Gastroesophageal sphincter (tissue), 4 donors: ENCODE results near the gene NDUFA6. TPM values are rescaled to one million over a fixed set of nuclear protein-coding genes. Genes with fewer than 3 reads are reported as not detected.
"Not testable (repeated sequence)": the region's sequence is repeated elsewhere in the genome, so short reads cannot be mapped to it uniquely, and the experiment has no call there.

ENCODE experiments used
- ATAC-seq: fragments of 150-250 bp; one replicate; pipeline ENCODE4 v1.9.1; 2016; ENCODE audit warnings: mild to moderate bottlenecking, moderate library complexity
- H3K27ac ChIP-seq, 4 donors: fragments of 200-600 bp; sonication (generic) in 3 of 4; 1 replicate in 3 of 4; 2 replicates in 1 of 4; pipeline ENCODE4 v1.5.1; 2016 to 2019
- H3K27me3 ChIP-seq: fragments of 200-600 bp; sonication (generic); one replicate; pipeline ENCODE4 v1.5.1; 2019
- H3K36me3 ChIP-seq, 2 donors: fragments of 200-600 bp; sonication (generic); one replicate each; pipeline ENCODE4 v1.5.1; 2019; ENCODE audit warnings: control low read depth in 1 of 2
- H3K4me1 ChIP-seq, 3 donors: fragments of 200-600 bp; sonication (generic); 1 replicate in 2 of 3; 2 replicates in 1 of 3; pipeline ENCODE4 v1.5.1; 2016 to 2019; ENCODE audit warnings: control low read depth in 2 of 3
- H3K4me3 ChIP-seq, 2 donors: fragments of 200-600 bp; sonication (generic); one replicate each; pipeline ENCODE4 v1.5.1; 2019; ENCODE audit warnings: mild to moderate bottlenecking in 1 of 2, moderate library complexity in 1 of 2
- H3K9me3 ChIP-seq, 3 donors: fragments of 200-600 bp; sonication (generic); one replicate each; pipeline ENCODE4 v1.5.1; 2017 to 2019; ENCODE audit warnings: control low read depth in 2 of 3
- CTCF ChIP-seq, 4 experiments: fragments of 200-600 bp in 2 of 4; fragments of 450-650 bp in 2 of 4; sonication (generic) in 1 of 4; IDR thresholded peaks; one replicate each; pipeline ENCODE4 v1.5.1; 2017 to 2019; ENCODE audit warnings: antibody characterized with exemption in 4 of 4, mild to moderate bottlenecking in 2 of 4, moderate library complexity in 2 of 4
- EP300 ChIP-seq: sonication (generic); formaldehyde crosslinking; IDR thresholded peaks from one replicate; pipeline ENCODE4 v1.6.1; 2017; ENCODE audit warnings: antibody characterized with exemption, mild to moderate bottlenecking
- POLR2A ChIP-seq, 2 donors: fragments of 450-650 bp; IDR thresholded peaks; one replicate each; pipeline ENCODE4 v1.6.1; 2017; ENCODE audit warnings: antibody characterized with exemption in 2 of 2, mild to moderate bottlenecking in 2 of 2, moderate library complexity in 1 of 2
- POLR2AphosphoS5 ChIP-seq: sonication (generic); formaldehyde crosslinking; IDR thresholded peaks from one replicate; pipeline ENCODE4 v1.6.1; 2017; ENCODE audit warnings: antibody characterized with exemption
- WGBS, 2 donors: methylation state at CpG; one replicate each; pipeline ENCODE4 v1.1.5; 2018; ENCODE audit warnings: low coverage in 1 of 2; 5-methylcytosine and 5-hydroxymethylcytosine counted together
- total RNA-seq, 4 donors: library from RNA; depleted of rRNA; stranded (reverse); fragments of >200 nt; gene quantifications; one replicate each; pipeline ENCODE4 v1.1.0, GENCODE V29; 2016

Gene NDUFA6
- total RNA-seq, 4 donors from 2014 or later: 59.8 to 102 (median 89.9) TPM

- 80 to 87% methylated on average over 4 of the region's 4 CpGs for WGBS, 2 donors
- Histone ChIP-seq H3K27ac (no peak overlapping the region), H3K36me3 (no peaks in the 10 kb centered on the region), H3K27me3 (no peaks in the 10 kb centered on the region), H3K4me1 (no peaks in the 10 kb centered on the region), H3K9me3 (peaks cover 0 to 11% (median 0%) of the 10 kb centered on the region in 3 donors), H3K4me3 (no peak overlapping the region)
- TF ChIP-seq EP300: no peak
- no peak for TF ChIP-seq POLR2A (IDR thresholded peaks at IDR 0.05)
- no peak for TF ChIP-seq POLR2AphosphoS5
- TF ChIP-seq CTCF (IDR thresholded peaks at IDR 0.05): no peak
- ATAC-seq: no peak
Observed at GRCh38 chr22:42111798-42112197, 21.2 kb upstream of the NDUFA6 start.

GRCh38 chr22:42108848-42109247 lies 18.3 kb upstream of the NDUFA6 start:
- Histone ChIP-seq H3K4me1 (no peaks in the 10 kb centered on the region), H3K36me3 (peaks cover 0 to 7% of the 10 kb centered on the region in 2 donors), H3K4me3 (no peak overlapping the region), H3K27me3 (no peaks in the 10 kb centered on the region), H3K27ac (no peak overlapping the region), H3K9me3 (peaks cover 0 to 13% (median 0%) of the 10 kb centered on the region in 3 donors)
- TF ChIP-seq EP300: no peak
- TF ChIP-seq CTCF (IDR thresholded peaks at IDR 0.05): no peak
- no peak for TF ChIP-seq POLR2A (IDR thresholded peaks at IDR 0.05)
- no peak for TF ChIP-seq POLR2AphosphoS5
- 43 to 79% methylated on average over 1 to 18 of the region's 18 CpGs for WGBS, 2 donors
- no peak for ATAC-seq

GRCh38 chr22:42104332-42104860 lies 13.8 kb upstream of the NDUFA6 start:
- not testable (repeated sequence) for H3K27ac ChIP-seq, H3K27me3 ChIP-seq, H3K4me3 ChIP-seq, H3K4me1 ChIP-seq, ATAC-seq
- peaks cover 0 to 48% (median 0%) of the 10 kb centered on the region in 3 donors for H3K9me3 ChIP-seq
- peaks cover 0 to 18% of the 10 kb centered on the region in 2 donors for H3K36me3 ChIP-seq
- WGBS, 2 donors: 87 to 88% methylated on average over 2 to 6 of the region's 6 CpGs

GRCh38 chr22:42101199-42101598 lies 10.6 kb upstream of the NDUFA6 start:
- no peaks in the 10 kb centered on the region for H3K4me1 ChIP-seq
- H3K27me3 ChIP-seq: no peaks in the 10 kb centered on the region
- no peak for ATAC-seq
- peaks cover 0 to 60% (median 0%) of the 10 kb centered on the region in 3 donors for H3K9me3 ChIP-seq
- no peak overlapping the region for H3K27ac ChIP-seq
- H3K4me3 ChIP-seq: no peak overlapping the region
- no peak for TF ChIP-seq EP300
- TF ChIP-seq POLR2A (IDR thresholded peaks at IDR 0.05): no peak
- TF ChIP-seq POLR2AphosphoS5: no peak
- no peak for TF ChIP-seq CTCF (IDR thresholded peaks at IDR 0.05)
- H3K36me3 ChIP-seq: peaks cover 0 to 34% of the 10 kb centered on the region in 2 donors
- 97 to 100% methylated on average over 3 of the region's 3 CpGs for WGBS, 2 donors

- Histone ChIP-seq H3K27ac (peak overlapping the region; percentile 73 to 99 (median 92)), H3K9me3 (no peaks in the 10 kb centered on the region), H3K4me1 (peaks cover 0 to 50% (median 10%) of the 10 kb centered on the region in 3 donors), H3K36me3 (peaks cover 0 to 18% of the 10 kb centered on the region in 2 donors), H3K27me3 (no peaks in the 10 kb centered on the region), H3K4me3 (peak overlapping the region; percentile 71 to 91)
- 13 to 32% methylated on average over 3 to 5 of the region's 7 CpGs for whole genome bisulfite sequencing, 2 donors
- no peak for ATAC-seq
- TF ChIP-seq POLR2A (IDR thresholded peaks at IDR 0.05) (no peak), CTCF (IDR thresholded peaks at IDR 0.05) (no peak), EP300 (no peak)
Observed at GRCh38 chr22:42091455-42091782, 847 bp upstream of the NDUFA6 start.
